Smooth muscle cell (in vitro differentiated cells): ENCODE data around the gene TNS3. TPM values are rescaled to one million over a fixed set of nuclear protein-coding genes. Genes with fewer than 3 reads are reported as not detected.

ENCODE experiments used
- DNase-seq: peaks from one replicate; lab custom pipeline; 2025; ENCODE audit not compliant: unreplicated experiment; lab: John Stamatoyannopoulos, UW
- H2AFZ ChIP-seq: fragments of 200-600 bp; sonication (generic); 2 replicates; pipeline ENCODE4 v1.6.0; 2016; ENCODE audit warnings: antibody characterized with exemption, low read depth, mild to moderate bottlenecking
- H3F3A ChIP-seq: fragments of 200-600 bp; sonication (generic); 2 replicates; pipeline ENCODE4 v1.6.0; 2017; ENCODE audit warnings: antibody characterized with exemption, low read depth
- H3K27ac ChIP-seq: fragments of 200-600 bp; sonication (generic); 2 replicates; pipeline ENCODE4 v1.5.1; 2016; ENCODE audit warnings: low read depth, mild to moderate bottlenecking
- H3K27me3 ChIP-seq: fragments of 200-600 bp; sonication (generic); 2 replicates; pipeline ENCODE4 v1.6.1; 2016; ENCODE audit warnings: low read depth, mild to moderate bottlenecking
- H3K36me3 ChIP-seq: fragments of 200-600 bp; sonication (generic); 2 replicates; pipeline ENCODE4 v1.5.1; 2016; ENCODE audit warnings: low read depth
- H3K4me1 ChIP-seq: fragments of 200-600 bp; sonication (generic); 2 replicates; pipeline ENCODE4 v1.5.1; 2016; ENCODE audit warnings: low read depth
- H3K4me2 ChIP-seq: fragments of 200-600 bp; sonication (generic); 2 replicates; pipeline ENCODE4 v1.6.0; 2016; ENCODE audit warnings: mild to moderate bottlenecking
- H3K4me3 ChIP-seq: fragments of 200-600 bp; sonication (generic); 2 replicates; pipeline ENCODE4 v1.5.1; 2016; ENCODE audit warnings: mild to moderate bottlenecking
- H3K79me2 ChIP-seq: fragments of 200-600 bp; sonication (generic); 2 replicates; pipeline ENCODE4 v1.6.0; 2016; ENCODE audit warnings: low read depth, mild to moderate bottlenecking
- H3K9ac ChIP-seq: fragments of 200-600 bp; sonication (generic); 2 replicates; pipeline ENCODE4 v1.6.0; 2016; ENCODE audit warnings: low read depth
- H3K9me3 ChIP-seq: fragments of 200-600 bp; sonication (generic); replicated peaks from 2 replicates; pipeline ENCODE4 v1.5.1; 2016; ENCODE audit warnings: low read depth
- H4K20me1 ChIP-seq: fragments of 200-600 bp; sonication (generic); 2 replicates; pipeline ENCODE4 v1.6.0; 2016; ENCODE audit warnings: low read depth
- CTCF ChIP-seq: fragments of 200-600 bp; sonication (generic); IDR thresholded peaks from 2 replicates; pipeline ENCODE4 v1.5.1; 2017; ENCODE audit warnings: borderline replicate concordance, mild to moderate bottlenecking, antibody characterized with exemption; ENCODE audit not compliant: insufficient read depth, poor library complexity, severe bottlenecking
- WGBS: methylation state at CpG from one replicate; pipeline ENCODE4 v1.1.7; 2016; ENCODE audit warnings: low lambda C conversion rate; 5-methylcytosine and 5-hydroxymethylcytosine counted together
- polyA plus RNA-seq: library from polyadenylated mRNA; unstranded; fragments of >200 nt; fragmentation: Nextera tagmentation; extraction: Ambion mirVana; gene quantifications from 2 replicates; pipeline ENCODE4 v1.2.1, GENCODE V29; 2016
- total RNA-seq: library from RNA; depleted of rRNA; stranded (reverse); fragments of >200 nt; gene quantifications from 2 replicates; pipeline ENCODE4 v1.2.3, GENCODE V29; 2014

TNS3 gene
- total and polyA plus RNA-seq, 2 experiments from 2014 or later, result 32.6 to 50.5 TPM

GRCh38 chr7:47464266-47464665 lies 117.6 kb downstream of the TNS3 start:
- peaks cover 84% of the 10 kb centered on the region for H4K20me1 ChIP-seq
- no peaks in the 10 kb centered on the region for H3K9me3 ChIP-seq
- H3F3A ChIP-seq, result no peaks in the 10 kb centered on the region
- no peak overlapping the region for H2AFZ ChIP-seq
- 97% methylated on average over 9 of the region's 9 CpGs for WGBS
- no peaks in the 10 kb centered on the region for H3K4me1 ChIP-seq
- no peak overlapping the region for H3K4me2 ChIP-seq
- peaks cover 62% of the 10 kb centered on the region for H3K79me2 ChIP-seq
- H3K4me3 ChIP-seq, result no peak overlapping the region
- DNase-seq, result no peak
- H3K36me3 ChIP-seq, result no peaks in the 10 kb centered on the region
- no peak overlapping the region for H3K27ac ChIP-seq
- no peak for TF ChIP-seq CTCF
- no peaks in the 10 kb centered on the region for H3K27me3 ChIP-seq
- H3K9ac ChIP-seq, result no peak overlapping the region

- WGBS, result 96% methylated on average over 4 of the region's 4 CpGs
- Histone ChIP-seq H3K4me1 (no peaks in the 10 kb centered on the region), H3K27me3 (no peaks in the 10 kb centered on the region), H3K9me3 (no peaks in the 10 kb centered on the region), H3K27ac (no peak overlapping the region), H3F3A (no peaks in the 10 kb centered on the region), H3K4me2 (no peak overlapping the region), H3K4me3 (no peak overlapping the region), H3K9ac (no peak overlapping the region), H3K36me3 (no peaks in the 10 kb centered on the region), H3K79me2 (peaks cover 60% of the 10 kb centered on the region), H2AFZ (no peak overlapping the region), H4K20me1 (peaks cover 87% of the 10 kb centered on the region)
- no peak for TF ChIP-seq CTCF
- no peak for DNase-seq
Observed at GRCh38 chr7:47461746-47462145, 120.2 kb downstream of the TNS3 start.

GRCh38 chr7:47461161-47461560 lies 120.8 kb downstream of the TNS3 start:
- 83% methylated on average over 4 of the region's 4 CpGs for WGBS
- H3K4me1 ChIP-seq, result no peaks in the 10 kb centered on the region
- H2AFZ ChIP-seq, result no peak overlapping the region
- no peaks in the 10 kb centered on the region for H3K9me3 ChIP-seq
- DNase-seq, result no peak
- H3K9ac ChIP-seq, result no peak overlapping the region
- no peaks in the 10 kb centered on the region for H3F3A ChIP-seq
- no peak overlapping the region for H3K27ac ChIP-seq
- peaks cover 88% of the 10 kb centered on the region for H4K20me1 ChIP-seq
- no peaks in the 10 kb centered on the region for H3K36me3 ChIP-seq
- no peak overlapping the region for H3K4me3 ChIP-seq
- no peaks in the 10 kb centered on the region for H3K27me3 ChIP-seq
- no peak for TF ChIP-seq CTCF
- peaks cover 66% of the 10 kb centered on the region for H3K79me2 ChIP-seq
- H3K4me2 ChIP-seq, result no peak overlapping the region

- Histone ChIP-seq H3K4me3 (no peak overlapping the region), H3F3A (no peaks in the 10 kb centered on the region), H3K27ac (no peak overlapping the region), H3K36me3 (no peaks in the 10 kb centered on the region), H3K9ac (no peak overlapping the region), H3K9me3 (no peaks in the 10 kb centered on the region), H3K79me2 (peaks cover 68% of the 10 kb centered on the region), H3K4me1 (no peaks in the 10 kb centered on the region), H4K20me1 (peaks cover 93% of the 10 kb centered on the region), H3K4me2 (no peak overlapping the region), H2AFZ (no peak overlapping the region), H3K27me3 (no peaks in the 10 kb centered on the region)
- TF ChIP-seq CTCF, result no peak
- 95% methylated on average over 11 of the region's 11 CpGs for WGBS
- DNase-seq, result no peak
Observed at GRCh38 chr7:47460251-47460989, 121.5 kb downstream of the TNS3 start.
